NCI-H1930 (cell line): ENCODE data around the gene AGBL1.

ENCODE experiments used
- DNase-seq, 2 experiments: peaks; one replicate each; lab custom pipeline; 2025; lab: John Stamatoyannopoulos, UW

AGBL1 gene

GRCh38 chr15:86079508-86080266 is at the start of gene AGBL1:
Gene AGBL1, plus strand, starts transcription at chr15:86079871.
- DNase-seq: no peak

GRCh38 chr15:86034904-86035303 is 44.8 kb upstream of the AGBL1 start:
- no peak for DNase-seq

GRCh38 chr15:86036243-86036642 is 43.4 kb upstream of the AGBL1 start:
- no peak for DNase-seq

- no peak for DNase-seq
Observed at GRCh38 chr15:86038491-86038890, 41.2 kb upstream of the AGBL1 start.

- no peak for DNase-seq
Observed at GRCh38 chr15:86040356-86041033, 39.2 kb upstream of the AGBL1 start.

GRCh38 chr15:86041399-86041798 is 38.3 kb upstream of the AGBL1 start:
- DNase-seq: no peak

GRCh38 chr15:86042226-86042625 is 37.4 kb upstream of the AGBL1 start:
- no peak for DNase-seq

GRCh38 chr15:86044981-86045380 is 34.7 kb upstream of the AGBL1 start:
- no peak for DNase-seq

GRCh38 chr15:86054338-86054737 is 25.3 kb upstream of the AGBL1 start:
- no peak for DNase-seq

- no peak for DNase-seq
Observed at GRCh38 chr15:86055688-86056087, 24.0 kb upstream of the AGBL1 start.

GRCh38 chr15:86059851-86060250 is 19.8 kb upstream of the AGBL1 start:
- DNase-seq: no peak

GRCh38 chr15:86060674-86061073 is 19.0 kb upstream of the AGBL1 start:
- DNase-seq: no peak

- DNase-seq: no peak
Observed at GRCh38 chr15:86061581-86061980, 18.1 kb upstream of the AGBL1 start.

GRCh38 chr15:86062646-86063243 is 16.9 kb upstream of the AGBL1 start:
- DNase-seq: no peak

GRCh38 chr15:86063356-86064095 is 16.1 kb upstream of the AGBL1 start:
- DNase-seq: no peak

- no peak for DNase-seq
Observed at GRCh38 chr15:86064326-86064725, 15.3 kb upstream of the AGBL1 start.

- no peak for DNase-seq
Observed at GRCh38 chr15:86066174-86066834, 13.4 kb upstream of the AGBL1 start.

- no peak for DNase-seq
Observed at GRCh38 chr15:86073281-86073680, 6.4 kb upstream of the AGBL1 start.

GRCh38 chr15:86076468-86076867 is 3.2 kb upstream of the AGBL1 start:
- DNase-seq: no peak

- DNase-seq: no peak
Observed at GRCh38 chr15:86077070-86077469, 2.6 kb upstream of the AGBL1 start.

- DNase-seq: no peak
Observed at GRCh38 chr15:86080302-86080701, 631 bp downstream of the AGBL1 start.
